Endothelial cell of umbilical vein (primary cell): ENCODE results near the gene DUSP8.

Experiments
- CTCF ChIP-seq, 2 donors: IDR thresholded peaks; 1 replicate in 1 of 2; 2 replicates in 1 of 2; pipeline ENCODE4 v1.5.1; 2011; ENCODE audit warnings: low read length in 2 of 2, mild to moderate bottlenecking in 2 of 2, moderate library complexity in 2 of 2, control low read depth in 1 of 2, inconsistent platforms in 1 of 2, low read depth in 1 of 2; ENCODE audit not compliant: insufficient read depth in 1 of 2; ENCODE audit errors: extremely low read depth in 1 of 2
- FOS ChIP-seq: IDR thresholded peaks from 2 replicates; pipeline ENCODE4 v1.6.1; 2011; ENCODE audit warnings: mild to moderate bottlenecking, low read length, moderate library complexity, borderline replicate concordance; ENCODE audit not compliant: insufficient read depth
- MAX ChIP-seq: IDR thresholded peaks from 2 replicates; pipeline ENCODE4 v1.6.1; 2011; ENCODE audit not compliant: insufficient read depth, insufficient read length
- MYC ChIP-seq: IDR thresholded peaks from one replicate; pipeline ENCODE4 v1.6.1; 2011; ENCODE audit warnings: mild to moderate bottlenecking, low read depth, low read length
- POLR2A ChIP-seq: IDR thresholded peaks from 2 replicates; pipeline ENCODE4 v1.6.1; 2012; ENCODE audit warnings: low read depth, mild to moderate bottlenecking, control low read depth, low read length
- POLR2AphosphoS5 ChIP-seq: IDR thresholded peaks from 2 replicates; pipeline ENCODE4 v1.6.1; 2012; ENCODE audit warnings: low read depth, mild to moderate bottlenecking, control low read depth, low read length, moderate library complexity; ENCODE audit not compliant: insufficient read depth

GRCh38 chr11:1573903-1574237, 1.8 kb upstream of the DUSP8 start:
- no peak for TF ChIP-seq MYC
- no peak for TF ChIP-seq POLR2A
- no peak for TF ChIP-seq MAX
- TF ChIP-seq CTCF (IDR thresholded peaks at IDR 0.05; ENCODE audit: extremely low read depth in 1 of 2, insufficient read depth in 1 of 2, low read depth in 1 of 2, low read length in 2 of 2), result no peak
- no peak for TF ChIP-seq FOS
- TF ChIP-seq POLR2AphosphoS5, result no peak
